NCI-H2029 treated with DMSO at 0.1 percent for 48 hours (cell line): ENCODE results near the gene GRK1.
A peak's percentile ranks its signal among the peaks of the same experiment; 100 is the strongest.

Source experiments
- DNase-seq: peaks from one replicate; lab custom pipeline; 2025; lab: John Stamatoyannopoulos, UW

Gene GRK1

DNA sequence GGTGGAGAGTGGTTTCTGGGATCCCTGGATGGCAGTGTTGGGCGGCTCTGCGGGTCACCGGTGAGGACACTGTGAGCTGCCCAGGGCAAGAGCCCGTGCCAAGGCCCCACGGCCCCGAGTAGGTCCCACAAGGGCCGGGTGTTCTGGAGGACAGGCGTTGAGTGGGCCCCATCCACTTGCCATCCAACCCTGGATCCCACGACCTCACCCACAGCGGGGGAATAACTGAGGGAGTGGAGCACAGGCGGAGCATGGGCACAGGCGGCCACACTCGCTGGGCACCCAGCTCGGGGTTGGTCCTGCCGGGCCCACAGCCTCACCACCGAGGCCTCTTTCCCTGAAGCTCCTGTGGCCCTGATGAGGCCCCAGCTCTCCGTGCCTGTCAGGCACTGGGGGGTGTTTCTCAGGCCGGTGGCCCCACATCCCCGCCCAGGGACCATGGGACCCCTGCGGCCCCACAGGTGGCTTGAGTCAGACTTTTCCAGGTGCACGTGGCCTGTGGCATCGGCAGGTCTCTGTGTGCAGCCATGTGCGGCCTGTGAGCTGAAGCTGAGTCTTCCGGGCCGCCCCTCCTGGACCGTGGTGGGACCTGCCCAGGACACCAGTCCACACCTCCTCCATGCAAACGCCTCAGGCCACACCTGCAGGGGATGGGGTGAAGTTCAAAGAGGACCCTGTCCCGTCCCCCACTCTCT is 108.6 kb downstream of the GRK1 start:
- DNase-seq: no peak

- DNase-seq: peak; percentile 19
Measured at GRCh38 chr13:113776231-113777125, 109.5 kb downstream of the GRK1 start.

- DNase-seq: no peak
Measured at GRCh38 chr13:113777311-113778260, 110.6 kb downstream of the GRK1 start.

GRCh38 chr13:113781571-113781970 is 114.6 kb downstream of the GRK1 start:
- DNase-seq: no peak

DNA sequence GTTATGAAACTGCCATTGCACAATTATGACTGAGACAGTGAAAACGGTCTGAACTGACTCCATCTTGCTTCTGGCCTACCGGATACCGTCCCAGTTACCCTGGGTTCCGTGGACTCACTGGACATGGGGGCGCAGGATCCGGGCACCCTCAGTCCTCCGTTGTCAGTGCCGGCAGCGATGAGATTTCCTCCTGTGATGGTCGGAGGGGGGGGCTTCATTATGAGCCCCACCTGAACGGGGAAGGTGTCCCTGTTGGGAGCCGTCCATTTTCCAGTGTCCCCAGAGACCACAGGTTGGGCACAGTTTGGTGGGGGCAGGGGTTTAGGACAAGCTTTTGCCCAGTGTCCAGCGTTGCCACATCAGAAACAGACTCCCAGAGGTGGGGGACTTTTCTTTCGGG is 115.5 kb downstream of the GRK1 start:
- no peak for DNase-seq

DNA sequence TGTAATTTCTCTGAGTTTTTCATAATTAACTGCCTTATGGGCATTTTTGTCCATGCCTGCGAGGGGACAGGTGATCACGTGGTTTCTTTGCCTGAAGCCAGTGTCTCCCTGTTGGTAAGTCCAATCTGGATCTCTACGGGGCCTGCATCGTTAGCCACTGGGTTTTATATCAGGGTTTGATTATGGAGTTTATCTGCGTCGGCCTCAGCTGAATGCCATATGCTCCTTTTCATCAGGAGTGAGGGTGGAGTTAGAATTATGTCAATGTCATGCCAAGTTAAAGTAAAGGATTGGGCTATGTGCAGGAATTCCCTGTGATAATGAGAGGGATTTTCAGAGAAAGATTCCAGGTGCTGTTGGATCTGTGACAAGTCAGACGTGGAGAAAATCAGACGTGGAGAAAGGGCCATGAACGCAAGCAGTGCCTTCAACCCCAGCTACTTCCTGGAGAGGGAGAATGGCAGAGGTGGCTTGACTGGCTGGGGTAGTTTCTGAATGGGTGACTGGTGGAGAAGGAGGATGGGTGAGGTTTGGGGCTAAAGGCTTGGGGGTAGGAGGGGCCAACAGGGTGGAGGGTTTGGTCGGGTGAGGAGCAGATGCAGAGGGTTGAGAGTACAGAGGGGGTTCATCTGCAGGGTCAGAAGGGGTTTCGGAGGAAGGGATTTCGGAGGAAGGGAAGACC is 116.3 kb downstream of the GRK1 start:
- no peak for DNase-seq

DNA sequence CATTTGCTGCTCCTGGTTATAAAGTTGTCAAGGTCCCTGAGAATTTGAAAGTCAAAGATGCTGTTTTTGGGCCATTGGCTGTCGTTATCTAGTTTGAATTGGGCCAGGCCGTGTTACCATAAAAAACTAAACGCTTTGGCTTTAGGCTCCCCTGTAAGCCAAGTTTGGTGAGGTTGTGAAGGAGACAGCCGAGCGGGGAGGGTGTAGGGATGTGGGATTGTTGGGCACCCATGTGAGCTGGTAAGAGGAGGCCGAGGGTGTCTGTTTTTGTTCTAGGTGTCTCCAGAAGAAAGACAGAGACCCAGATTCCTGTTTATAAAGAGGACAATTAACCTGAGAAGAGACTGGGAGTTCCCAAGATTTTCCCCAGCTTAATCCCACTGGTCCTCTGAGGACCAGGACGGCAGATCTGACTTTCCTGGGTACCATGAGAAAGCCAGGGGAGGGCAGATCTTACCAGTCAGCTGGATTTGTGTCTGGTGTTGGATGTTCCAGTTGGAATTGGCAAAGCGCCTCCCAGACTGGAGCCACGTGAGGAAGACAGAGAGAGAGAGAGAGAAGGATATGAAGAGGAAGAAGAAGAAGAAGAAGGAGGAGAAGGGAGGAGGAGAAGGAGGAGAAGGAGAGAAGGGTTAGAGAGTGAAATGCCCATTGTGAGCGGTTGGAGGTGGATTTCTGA is 117.1 kb downstream of the GRK1 start:
- no peak for DNase-seq

DNA sequence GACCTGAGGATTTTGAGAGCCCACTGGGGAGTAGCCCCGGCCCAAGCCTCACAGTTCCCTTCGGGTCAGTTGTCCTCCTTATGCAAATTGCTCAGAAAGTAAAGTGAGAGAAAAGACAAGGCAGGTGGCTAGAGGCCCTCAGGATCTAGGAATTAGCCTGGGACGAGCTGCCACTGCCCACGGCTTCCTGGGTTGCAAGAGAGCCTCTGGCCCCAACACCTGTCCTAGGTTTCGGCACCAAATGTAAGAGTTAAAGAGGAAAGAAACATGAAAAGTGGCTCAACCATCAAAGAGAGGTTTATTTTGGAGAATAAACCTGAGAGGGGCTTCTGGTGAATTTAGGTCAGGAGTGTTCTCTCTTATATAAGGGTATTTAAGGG is 117.6 kb downstream of the GRK1 start:
- no peak for DNase-seq

DNA sequence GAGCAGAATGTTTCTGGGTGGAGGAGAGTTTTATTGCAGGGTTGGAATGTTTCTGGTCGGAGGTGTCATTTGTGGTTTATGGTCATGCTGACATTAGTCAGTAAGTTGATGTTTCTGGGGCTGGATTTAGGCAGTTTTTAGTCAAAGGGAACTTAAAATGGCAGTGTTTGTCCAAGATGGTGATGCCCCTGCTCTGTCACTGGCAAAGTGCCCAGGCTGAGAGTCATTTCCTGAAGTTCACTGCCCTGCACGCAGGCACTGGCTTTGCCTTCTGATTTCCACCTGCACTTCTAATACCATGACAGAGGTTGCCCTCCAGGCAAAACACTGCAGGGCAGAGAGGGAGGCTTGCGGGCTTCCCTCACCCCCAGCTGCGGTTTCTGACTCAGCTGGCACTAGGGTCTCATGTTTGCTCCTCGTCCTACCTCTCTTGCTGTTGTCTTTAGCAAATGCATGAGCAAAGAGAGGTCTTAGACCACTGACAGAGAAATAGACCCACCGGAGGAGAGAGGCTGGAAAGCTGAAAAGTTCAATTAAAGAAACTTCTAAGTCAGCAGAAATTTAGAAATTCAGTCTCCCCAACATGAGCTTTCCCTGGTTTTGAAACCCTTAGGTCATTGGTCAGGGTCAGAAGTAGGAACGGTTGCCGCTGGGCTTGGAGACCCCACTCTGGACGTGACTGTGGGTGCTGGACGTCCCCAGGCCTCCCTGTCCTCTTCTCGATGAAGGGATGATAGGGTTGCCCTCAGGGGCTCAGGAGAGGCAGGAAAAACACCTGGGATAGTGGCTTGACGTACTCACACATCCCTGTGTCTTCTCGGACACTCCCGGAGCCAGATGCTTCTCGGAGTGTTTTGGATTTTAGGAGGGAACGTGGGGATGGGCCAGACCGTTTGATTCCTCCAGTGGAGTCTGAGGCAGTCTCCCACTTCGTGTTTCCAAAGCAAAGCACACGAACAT is 118.3 kb downstream of the GRK1 start:
- DNase-seq: peak; percentile 3

DNA sequence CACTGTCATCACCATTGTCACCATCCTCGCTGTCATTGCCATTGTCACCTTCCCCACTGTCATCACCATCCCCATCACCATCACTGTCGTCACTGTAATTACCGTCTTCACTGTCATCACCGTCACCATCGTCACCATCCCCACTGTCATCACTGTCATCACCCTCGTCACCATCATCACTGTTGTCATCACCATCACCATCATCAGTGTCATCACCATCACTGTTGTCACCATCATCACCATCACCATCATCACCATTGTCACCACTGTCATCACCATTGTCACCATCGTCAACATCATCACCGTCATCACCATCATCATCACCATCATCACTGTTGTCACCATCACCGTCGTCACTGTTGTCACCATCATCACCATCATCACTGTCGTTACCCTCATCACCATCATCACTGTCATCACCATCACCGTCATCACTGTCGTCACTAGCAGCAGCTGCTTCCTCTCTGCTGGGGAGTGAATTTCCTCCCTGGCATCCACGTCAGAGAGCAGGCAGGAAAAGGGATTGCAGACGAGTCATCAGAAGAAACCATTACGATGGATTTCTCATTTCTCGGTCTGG is 119.3 kb downstream of the GRK1 start:
- no peak for DNase-seq
